ENCODE measurements around the gene AGAP1. TPM values are rescaled to one million over a fixed set of nuclear protein-coding genes. Genes with fewer than 3 reads are reported as not detected.

AGAP1 gene
- total and polyA plus RNA-seq, 2 donors = 1.7 to 3.0 TPM

GRCh38 chr2:235737840-235738239 lies 244.0 kb downstream of the AGAP1 start:
- Histone ChIP-seq H3K4me1 (ENCODE audit: control insufficient read depth in 2 of 2, insufficient read depth in 2 of 2, low read length in 2 of 2) (no peaks in the 10 kb centered on the region), H3K27me3 (ENCODE audit: control insufficient read depth in 2 of 2, insufficient read depth in 1 of 2, low read length in 1 of 2) (peaks cover 0 to under 1% of the 10 kb centered on the region in 2 donors), H3K9me3 (ENCODE audit: control insufficient read depth in 2 of 2, insufficient read depth in 1 of 2, low read length in 1 of 2) (no peaks in the 10 kb centered on the region), H3K27ac (ENCODE audit: low read depth in 1 of 2, low read length in 1 of 2) (no peak overlapping the region), H3K4me3 (ENCODE audit: low read length in 2 of 2) (no peak overlapping the region), H3K36me3 (ENCODE audit: control insufficient read depth in 2 of 2, insufficient read depth in 2 of 2, low read length in 1 of 2) (no peaks in the 10 kb centered on the region)
- WGBS = 91% methylated on average over 10 of the region's 10 CpGs
- DNase-seq (ENCODE audit: low read depth in 6 of 9, low spot score in 9 of 9) = no peak

GRCh38 chr2:235739704-235740415 lies 246.0 kb downstream of the AGAP1 start:
- Histone ChIP-seq H3K4me1 (ENCODE audit: control insufficient read depth in 2 of 2, insufficient read depth in 2 of 2, low read length in 2 of 2) (no peaks in the 10 kb centered on the region), H3K36me3 (ENCODE audit: control insufficient read depth in 2 of 2, insufficient read depth in 2 of 2, low read length in 1 of 2) (no peaks in the 10 kb centered on the region), H3K27me3 (ENCODE audit: control insufficient read depth in 2 of 2, insufficient read depth in 1 of 2, low read length in 1 of 2) (no peaks in the 10 kb centered on the region), H3K4me3 (ENCODE audit: low read length in 2 of 2) (no peak overlapping the region), H3K9me3 (ENCODE audit: control insufficient read depth in 2 of 2, insufficient read depth in 1 of 2, low read length in 1 of 2) (no peaks in the 10 kb centered on the region), H3K27ac (ENCODE audit: low read depth in 1 of 2, low read length in 1 of 2) (no peak overlapping the region)
- no peak for DNase-seq (ENCODE audit: low read depth in 6 of 9, low spot score in 9 of 9)
- 96% methylated on average over 29 of the region's 29 CpGs for WGBS

GRCh38 chr2:235740821-235741220 lies 247.0 kb downstream of the AGAP1 start:
- WGBS = 79% methylated on average over 9 of the region's 9 CpGs
- H3K36me3 ChIP-seq (ENCODE audit: control insufficient read depth in 2 of 2, insufficient read depth in 2 of 2, low read length in 1 of 2) = no peaks in the 10 kb centered on the region
- no peaks in the 10 kb centered on the region for H3K27me3 ChIP-seq (ENCODE audit: control insufficient read depth in 2 of 2, insufficient read depth in 1 of 2, low read length in 1 of 2)
- no peaks in the 10 kb centered on the region for H3K9me3 ChIP-seq (ENCODE audit: control insufficient read depth in 2 of 2, insufficient read depth in 1 of 2, low read length in 1 of 2)
- no peak for DNase-seq (ENCODE audit: low read depth in 6 of 9, low spot score in 9 of 9)
- H3K4me3 ChIP-seq (ENCODE audit: low read length in 2 of 2) = no peak overlapping the region
- H3K4me1 ChIP-seq (ENCODE audit: control insufficient read depth in 2 of 2, insufficient read depth in 2 of 2, low read length in 2 of 2) = no peaks in the 10 kb centered on the region
- no peak overlapping the region for H3K27ac ChIP-seq (ENCODE audit: low read depth in 1 of 2, low read length in 1 of 2)

- no peaks in the 10 kb centered on the region for H3K9me3 ChIP-seq (ENCODE audit: control insufficient read depth in 2 of 2, insufficient read depth in 1 of 2, low read length in 1 of 2)
- no peak for DNase-seq (ENCODE audit: low read depth in 6 of 9, low spot score in 9 of 9)
- H3K4me3 ChIP-seq (ENCODE audit: low read length in 2 of 2) = no peak overlapping the region
- no peaks in the 10 kb centered on the region for H3K4me1 ChIP-seq (ENCODE audit: control insufficient read depth in 2 of 2, insufficient read depth in 2 of 2, low read length in 2 of 2)
- no peak overlapping the region for H3K27ac ChIP-seq (ENCODE audit: low read depth in 1 of 2, low read length in 1 of 2)
- H3K27me3 ChIP-seq (ENCODE audit: control insufficient read depth in 2 of 2, insufficient read depth in 1 of 2, low read length in 1 of 2) = no peaks in the 10 kb centered on the region
- H3K36me3 ChIP-seq (ENCODE audit: control insufficient read depth in 2 of 2, insufficient read depth in 2 of 2, low read length in 1 of 2) = no peaks in the 10 kb centered on the region
- WGBS = 98% methylated on average over 12 of the region's 12 CpGs
Measured at GRCh38 chr2:235744161-235744560, 250.3 kb downstream of the AGAP1 start.

GRCh38 chr2:235745597-235745996 lies 251.8 kb downstream of the AGAP1 start:
- H3K27ac ChIP-seq (ENCODE audit: low read depth in 1 of 2, low read length in 1 of 2) = no peak overlapping the region
- no peak overlapping the region for H3K4me3 ChIP-seq (ENCODE audit: low read length in 2 of 2)
- no peaks in the 10 kb centered on the region for H3K27me3 ChIP-seq (ENCODE audit: control insufficient read depth in 2 of 2, insufficient read depth in 1 of 2, low read length in 1 of 2)
- no peaks in the 10 kb centered on the region for H3K9me3 ChIP-seq (ENCODE audit: control insufficient read depth in 2 of 2, insufficient read depth in 1 of 2, low read length in 1 of 2)
- no peaks in the 10 kb centered on the region for H3K4me1 ChIP-seq (ENCODE audit: control insufficient read depth in 2 of 2, insufficient read depth in 2 of 2, low read length in 2 of 2)
- WGBS = 91% methylated on average over 6 of the region's 6 CpGs
- DNase-seq (ENCODE audit: low read depth in 6 of 9, low spot score in 9 of 9) = no peak
- H3K36me3 ChIP-seq (ENCODE audit: control insufficient read depth in 2 of 2, insufficient read depth in 2 of 2, low read length in 1 of 2) = no peaks in the 10 kb centered on the region

- H3K36me3 ChIP-seq (ENCODE audit: control insufficient read depth in 2 of 2, insufficient read depth in 2 of 2, low read length in 1 of 2) = no peaks in the 10 kb centered on the region
- H3K4me3 ChIP-seq (ENCODE audit: low read length in 2 of 2) = no peak overlapping the region
- H3K9me3 ChIP-seq (ENCODE audit: control insufficient read depth in 2 of 2, insufficient read depth in 1 of 2, low read length in 1 of 2) = no peaks in the 10 kb centered on the region
- DNase-seq (ENCODE audit: low read depth in 6 of 9, low spot score in 9 of 9) = peak in 8 of 9 donors; percentile 19 to 57 (median 27)
- no peak overlapping the region for H3K27ac ChIP-seq (ENCODE audit: low read depth in 1 of 2, low read length in 1 of 2)
- 51% methylated on average over 12 of the region's 12 CpGs for WGBS
- no peaks in the 10 kb centered on the region for H3K4me1 ChIP-seq (ENCODE audit: control insufficient read depth in 2 of 2, insufficient read depth in 2 of 2, low read length in 2 of 2)
- H3K27me3 ChIP-seq (ENCODE audit: control insufficient read depth in 2 of 2, insufficient read depth in 1 of 2, low read length in 1 of 2) = no peaks in the 10 kb centered on the region
Measured at GRCh38 chr2:235746257-235746934, 252.6 kb downstream of the AGAP1 start.

GRCh38 chr2:235747001-235747785 lies 253.3 kb downstream of the AGAP1 start:
- Histone ChIP-seq H3K4me1 (ENCODE audit: control insufficient read depth in 2 of 2, insufficient read depth in 2 of 2, low read length in 2 of 2) (no peaks in the 10 kb centered on the region), H3K27me3 (ENCODE audit: control insufficient read depth in 2 of 2, insufficient read depth in 1 of 2, low read length in 1 of 2) (no peaks in the 10 kb centered on the region), H3K27ac (ENCODE audit: low read depth in 1 of 2, low read length in 1 of 2) (no peak overlapping the region), H3K4me3 (ENCODE audit: low read length in 2 of 2) (no peak overlapping the region), H3K36me3 (ENCODE audit: control insufficient read depth in 2 of 2, insufficient read depth in 2 of 2, low read length in 1 of 2) (no peaks in the 10 kb centered on the region), H3K9me3 (ENCODE audit: control insufficient read depth in 2 of 2, insufficient read depth in 1 of 2, low read length in 1 of 2) (no peaks in the 10 kb centered on the region)
- WGBS = 93% methylated on average over 23 of the region's 23 CpGs
- DNase-seq (ENCODE audit: low read depth in 6 of 9, low spot score in 9 of 9) = no peak

GRCh38 chr2:235747786-235748091 lies 253.9 kb downstream of the AGAP1 start:
- no peaks in the 10 kb centered on the region for H3K36me3 ChIP-seq (ENCODE audit: control insufficient read depth in 2 of 2, insufficient read depth in 2 of 2, low read length in 1 of 2)
- H3K4me3 ChIP-seq (ENCODE audit: low read length in 2 of 2) = no peak overlapping the region
- H3K4me1 ChIP-seq (ENCODE audit: control insufficient read depth in 2 of 2, insufficient read depth in 2 of 2, low read length in 2 of 2) = no peaks in the 10 kb centered on the region
- H3K27me3 ChIP-seq (ENCODE audit: control insufficient read depth in 2 of 2, insufficient read depth in 1 of 2, low read length in 1 of 2) = no peaks in the 10 kb centered on the region
- WGBS = 93% methylated on average over 6 of the region's 6 CpGs
- H3K27ac ChIP-seq (ENCODE audit: low read depth in 1 of 2, low read length in 1 of 2) = no peak overlapping the region
- no peaks in the 10 kb centered on the region for H3K9me3 ChIP-seq (ENCODE audit: control insufficient read depth in 2 of 2, insufficient read depth in 1 of 2, low read length in 1 of 2)
- DNase-seq (ENCODE audit: low read depth in 6 of 9, low spot score in 9 of 9) = no peak

- no peak overlapping the region for H3K27ac ChIP-seq (ENCODE audit: low read depth in 1 of 2, low read length in 1 of 2)
- no peaks in the 10 kb centered on the region for H3K4me1 ChIP-seq (ENCODE audit: control insufficient read depth in 2 of 2, insufficient read depth in 2 of 2, low read length in 2 of 2)
- no peaks in the 10 kb centered on the region for H3K36me3 ChIP-seq (ENCODE audit: control insufficient read depth in 2 of 2, insufficient read depth in 2 of 2, low read length in 1 of 2)
- DNase-seq (ENCODE audit: low read depth in 6 of 9, low spot score in 9 of 9) = no peak
- 80% methylated on average over 10 of the region's 10 CpGs for WGBS
- H3K4me3 ChIP-seq (ENCODE audit: low read length in 2 of 2) = no peak overlapping the region
- H3K27me3 ChIP-seq (ENCODE audit: control insufficient read depth in 2 of 2, insufficient read depth in 1 of 2, low read length in 1 of 2) = no peaks in the 10 kb centered on the region
- no peaks in the 10 kb centered on the region for H3K9me3 ChIP-seq (ENCODE audit: control insufficient read depth in 2 of 2, insufficient read depth in 1 of 2, low read length in 1 of 2)
Measured at GRCh38 chr2:235749121-235749770, 255.4 kb downstream of the AGAP1 start.
